Neural cell (in vitro differentiated cells): ENCODE measurements around the gene RPIA.

Experiments used
- CTCF ChIP-seq: fragments of 450-650 bp; IDR thresholded peaks from 2 replicates; pipeline ENCODE4 v1.5.1; 2014; ENCODE audit warnings: antibody characterized with exemption, mild to moderate bottlenecking, moderate library complexity; ENCODE audit not compliant: poor library complexity, severe bottlenecking
- EZH2 ChIP-seq: fragments of 200-600, 300-800 bp; shearing (Covaris generic), sonication (generic); IDR thresholded peaks from 2 replicates; pipeline ENCODE4 v1.6.1; 2014; ENCODE audit warnings: antibody characterized with exemption, low read length, borderline replicate concordance, mild to moderate bottlenecking; ENCODE audit not compliant: insufficient read depth, poor library complexity, severe bottlenecking

GRCh38 chr2:88690591-88691338 lies 708 bp upstream of the RPIA start:
- TF ChIP-seq CTCF: no peak
- no peak for TF ChIP-seq EZH2
